C4-2B (cell line): ENCODE results near the gene RNF34.

ENCODE experiments used
- ZFX ChIP-seq: fragments of 450-650 bp; IDR thresholded peaks from 2 replicates; pipeline ENCODE4 v1.6.1; 2017
- TF ChIP-seq, protein P1 (sequence below): fragments of 450-650 bp; conservative IDR thresholded peaks from 2 replicates; pipeline ENCODE4 v1.5.1; 2017; ENCODE audit warnings: mild to moderate bottlenecking

DNA sequence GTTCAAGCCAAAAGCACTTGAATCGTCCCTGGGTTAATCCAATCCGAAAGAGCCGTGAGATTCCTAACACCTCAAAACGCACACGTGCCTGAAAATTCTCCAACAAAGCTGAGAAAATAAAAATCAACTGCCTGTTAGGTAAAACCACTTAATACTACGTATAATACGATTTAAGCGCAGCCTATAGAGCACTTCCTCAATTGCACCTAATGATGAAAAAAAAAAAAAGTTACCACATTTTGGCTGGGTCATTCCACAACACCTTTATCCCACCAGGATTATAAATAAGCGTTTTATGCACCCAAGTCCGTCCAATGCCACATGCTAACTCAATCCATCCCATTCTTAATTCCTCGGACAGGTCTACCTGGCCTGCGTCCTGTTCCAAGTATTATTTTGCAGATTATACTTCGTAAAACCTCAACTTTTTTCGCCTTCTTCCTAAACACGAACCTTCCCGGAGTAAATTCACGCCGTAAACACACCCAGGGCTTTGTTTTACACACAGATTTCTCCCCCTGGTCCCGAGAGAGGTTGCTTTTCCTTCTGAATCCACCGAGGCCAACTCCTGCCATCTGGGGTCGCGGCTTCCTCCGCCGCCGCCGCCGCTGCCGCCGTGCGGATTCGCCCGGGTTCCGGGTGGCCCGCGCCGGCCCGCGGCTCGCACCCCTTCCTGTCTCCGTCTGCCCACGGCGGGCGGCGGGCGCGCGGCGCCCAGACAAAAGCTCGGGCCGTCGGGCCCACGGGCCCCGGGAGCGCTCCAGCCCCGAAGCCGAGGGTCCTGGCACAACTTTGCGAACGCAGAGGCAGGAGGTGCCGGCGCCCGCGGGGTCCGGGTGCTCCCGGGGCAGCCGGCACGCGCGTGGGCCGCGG is 66.2 kb downstream of the RNF34 start:
- TF ChIP-seq, protein P1, sequence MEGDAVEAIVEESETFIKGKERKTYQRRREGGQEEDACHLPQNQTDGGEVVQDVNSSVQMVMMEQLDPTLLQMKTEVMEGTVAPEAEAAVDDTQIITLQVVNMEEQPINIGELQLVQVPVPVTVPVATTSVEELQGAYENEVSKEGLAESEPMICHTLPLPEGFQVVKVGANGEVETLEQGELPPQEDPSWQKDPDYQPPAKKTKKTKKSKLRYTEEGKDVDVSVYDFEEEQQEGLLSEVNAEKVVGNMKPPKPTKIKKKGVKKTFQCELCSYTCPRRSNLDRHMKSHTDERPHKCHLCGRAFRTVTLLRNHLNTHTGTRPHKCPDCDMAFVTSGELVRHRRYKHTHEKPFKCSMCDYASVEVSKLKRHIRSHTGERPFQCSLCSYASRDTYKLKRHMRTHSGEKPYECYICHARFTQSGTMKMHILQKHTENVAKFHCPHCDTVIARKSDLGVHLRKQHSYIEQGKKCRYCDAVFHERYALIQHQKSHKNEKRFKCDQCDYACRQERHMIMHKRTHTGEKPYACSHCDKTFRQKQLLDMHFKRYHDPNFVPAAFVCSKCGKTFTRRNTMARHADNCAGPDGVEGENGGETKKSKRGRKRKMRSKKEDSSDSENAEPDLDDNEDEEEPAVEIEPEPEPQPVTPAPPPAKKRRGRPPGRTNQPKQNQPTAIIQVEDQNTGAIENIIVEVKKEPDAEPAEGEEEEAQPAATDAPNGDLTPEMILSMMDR = no peak
- no peak; the same call in none of the 2 replicates for TF ChIP-seq ZFX
